WTC11 (cell line): ENCODE measurements around the gene NCOA1. TPM values are rescaled to one million over a fixed set of nuclear protein-coding genes. Genes with fewer than 3 reads are reported as not detected.

ENCODE experiments used
- ATAC-seq: fragments of 200-7000 bp; cut with Tn5 transposase; 2 replicates; pipeline ENCODE4 v1.10.0; 2021; ENCODE audit warnings: mild to moderate bottlenecking, moderate library complexity
- CTCF ChIA-PET: fragments of 300-600 bp; sonication (Branson Sonifier 250); formaldehyde crosslinking; loops from one replicate; lab custom pipeline; 2021; ENCODE audit warnings: antibody characterized with exemption; lab: Charles Lee
- POLR2A ChIA-PET: fragments of 350-600 bp; sonication (Branson Sonifier 250); formaldehyde crosslinking; loops from one replicate; lab custom pipeline; 2021; ENCODE audit warnings: antibody characterized with exemption; lab: Charles Lee
- DNase-seq: peaks from one replicate; pipeline ENCODE4 v3.0.0; 2021; ENCODE audit warnings: low spot score
- H3K27ac Mint-ChIP-seq: 2 replicates; pipeline ENCODE4 v1.8.0; 2021; ENCODE audit warnings: mixed read lengths
- H3K27me3 Mint-ChIP-seq: 2 replicates; pipeline ENCODE4 v1.8.0; 2021; ENCODE audit warnings: low read depth, mild to moderate bottlenecking, moderate library complexity, mixed read lengths
- H3K36me3 Mint-ChIP-seq: 2 replicates; pipeline ENCODE4 v1.8.0; 2021; ENCODE audit warnings: mixed read lengths
- H3K4me1 Mint-ChIP-seq: 2 replicates; pipeline ENCODE4 v1.8.0; 2022; ENCODE audit warnings: mixed read lengths
- H3K4me3 Mint-ChIP-seq: 2 replicates; pipeline ENCODE4 v1.8.0; 2021; ENCODE audit warnings: mild to moderate bottlenecking, moderate library complexity, mixed read lengths
- H3K9me3 Mint-ChIP-seq: 2 replicates; pipeline ENCODE4 v1.8.0; 2021; ENCODE audit warnings: mixed read lengths
- AFF4 ChIP-seq: sonication (generic); formaldehyde crosslinking; IDR thresholded peaks from 2 replicates; pipeline ENCODE4 v1.8.1; 2023; ENCODE audit warnings: mild to moderate bottlenecking, missing genetic modification reagents, borderline replicate concordance
- ARID4B ChIP-seq: sonication (generic); formaldehyde crosslinking; IDR thresholded peaks from 2 replicates; pipeline ENCODE4 v1.8.0; 2023; ENCODE audit warnings: missing genetic modification reagents, mild to moderate bottlenecking, borderline replicate concordance
- ATF1 ChIP-seq: sonication (generic); formaldehyde crosslinking; IDR thresholded peaks from 2 replicates; pipeline ENCODE4 v1.8.1; 2023; ENCODE audit warnings: mild to moderate bottlenecking, moderate library complexity, missing genetic modification reagents
- ATF3 ChIP-seq: sonication (generic); formaldehyde crosslinking; conservative IDR thresholded peaks from 2 replicates; pipeline ENCODE4 v1.8.1; 2022; ENCODE audit warnings: mild to moderate bottlenecking, missing genetic modification reagents
- CREB1 ChIP-seq: sonication (generic); formaldehyde crosslinking; IDR thresholded peaks from 2 replicates; pipeline ENCODE4 v1.8.0; 2023; ENCODE audit warnings: mild to moderate bottlenecking, missing genetic modification reagents
- CREM ChIP-seq: sonication (generic); formaldehyde crosslinking; IDR thresholded peaks from 2 replicates; pipeline ENCODE4 v1.8.1; 2022; ENCODE audit warnings: mild to moderate bottlenecking, missing genetic modification reagents, moderate library complexity
- ESRRA ChIP-seq: sonication (generic); formaldehyde crosslinking; IDR thresholded peaks from 2 replicates; pipeline ENCODE4 v1.8.1; 2022; ENCODE audit warnings: mild to moderate bottlenecking, missing genetic modification reagents, borderline replicate concordance
- GABPB1 ChIP-seq: sonication (generic); formaldehyde crosslinking; IDR thresholded peaks from 2 replicates; pipeline ENCODE4 v1.8.1; 2023; ENCODE audit warnings: mild to moderate bottlenecking, missing genetic modification reagents
- GRHL2 ChIP-seq: fragments of 250-450 bp; sonication (Bioruptor Pico); IDR thresholded peaks from 2 replicates; pipeline ENCODE4 v1.8.0; 2022; ENCODE audit warnings: mild to moderate bottlenecking, moderate library complexity; ENCODE audit not compliant: insufficient replicate concordance, severe bottlenecking
- GTF2I ChIP-seq: fragments of 250-450 bp; sonication (Bioruptor Pico); conservative IDR thresholded peaks from 2 replicates; pipeline ENCODE4 v1.4.0; 2021; ENCODE audit warnings: mild to moderate bottlenecking
- JUN ChIP-seq: sonication (generic); formaldehyde crosslinking; IDR thresholded peaks from 2 replicates; pipeline ENCODE4 v1.8.0; 2023; ENCODE audit warnings: mild to moderate bottlenecking, missing genetic modification reagents
- NFATC4 ChIP-seq: fragments of 250-450 bp; sonication (Bioruptor Pico); IDR thresholded peaks from 2 replicates; pipeline ENCODE4 v1.9.0; 2021; ENCODE audit warnings: mild to moderate bottlenecking
- OVOL2 ChIP-seq: fragments of 250-450 bp; sonication (Bioruptor Pico); IDR thresholded peaks from 2 replicates; pipeline ENCODE4 v1.9.0; 2021; ENCODE audit warnings: mild to moderate bottlenecking, borderline replicate concordance
- PRDM15 ChIP-seq: sonication (generic); formaldehyde crosslinking; IDR thresholded peaks from 2 replicates; pipeline ENCODE4 v1.8.0; 2022; ENCODE audit warnings: missing genetic modification reagents
- ZNF121 ChIP-seq: sonication (generic); formaldehyde crosslinking; IDR thresholded peaks from 2 replicates; pipeline ENCODE4 v1.8.0; 2023; ENCODE audit warnings: missing genetic modification reagents
- ZNF263 ChIP-seq: sonication (generic); formaldehyde crosslinking; IDR thresholded peaks from 2 replicates; pipeline ENCODE4 v1.8.1; 2022; ENCODE audit warnings: low read depth, mild to moderate bottlenecking, moderate library complexity, missing genetic modification reagents
- total RNA-seq: library from RNA; stranded (reverse); gene quantifications from 3 replicates; pipeline ENCODE4 v1.2.3, GENCODE V29; 2021

The NCOA1 gene
- total RNA-seq, 1 experiment from 2014 or later = 16.9 TPM

- no peak for ATAC-seq
- Mint-ChIP-seq H3K27ac (no peak overlapping the region; the same call in 1 of the 2 replicates), H3K4me1 (peaks cover 11% of the 10 kb centered on the region)
- no peak for TF ChIP-seq JUN
- no peak for TF ChIP-seq CREM (CRISPR knock-in tag)
- TF ChIP-seq, all 79 proteins: peak for 0
- POLR2A ChIA-PET = no interaction called here
- H3K4me3 Mint-ChIP-seq = no peak overlapping the region
- peaks cover 69% of the 10 kb centered on the region for H3K36me3 Mint-ChIP-seq
- CTCF ChIA-PET = interaction anchor here (0.8 to 1.4 kb wide), 2 partner anchors 12 to 202 kb away, joined by 3 to 6 read pairs; no protein-coding TSS in a partner anchor
- peaks cover 6% of the 10 kb centered on the region; the same call in 1 of the 2 replicates for H3K9me3 Mint-ChIP-seq
- DNase-seq = no peak
- H3K27me3 Mint-ChIP-seq = no peaks in the 10 kb centered on the region
Measured at GRCh38 chr2:24815171-24815570, 324.1 kb downstream of the NCOA1 start.

- Mint-ChIP-seq H3K27me3 (no peaks in the 10 kb centered on the region), H3K4me3 (no peak overlapping the region), H3K9me3 (peaks cover 6% of the 10 kb centered on the region; the same call in 1 of the 2 replicates), H3K4me1 (peaks cover 21% of the 10 kb centered on the region), H3K27ac (no peak overlapping the region), H3K36me3 (peaks cover 80% of the 10 kb centered on the region)
- no peak for ATAC-seq
- ChIA-PET POLR2A (no interaction called here), CTCF (no interaction called here)
- TF ChIP-seq GTF2I (no peak), ZNF121 (CRISPR knock-in tag) (no peak), AFF4 (CRISPR knock-in tag) (no peak), ZNF263 (CRISPR knock-in tag) (no peak)
- no peak for DNase-seq
Measured at GRCh38 chr2:24816404-24816803, 325.4 kb downstream of the NCOA1 start.

- CTCF ChIA-PET = no interaction called here
- H3K27ac Mint-ChIP-seq = peak overlapping the region; percentile 51
- TF ChIP-seq ESRRA (CRISPR knock-in tag) (no peak), GABPB1 (no peak), NFATC4 (CRISPR knock-in tag) (no peak), CREB1 (no peak), AFF4 (CRISPR knock-in tag) (no peak), PRDM15 (CRISPR knock-in tag) (no peak), ARID4B (CRISPR knock-in tag) (no peak), OVOL2 (CRISPR knock-in tag) (no peak), ATF1 (no peak), GRHL2 (no peak), ATF3 (CRISPR knock-in tag) (no peak)
Measured at GRCh38 chr2:24816884-24817283, 325.8 kb downstream of the NCOA1 start.

More at GRCh38 chr2:24816884-24817283, 325.8 kb downstream of the NCOA1 start:
- Mint-ChIP-seq H3K4me3 (no peak overlapping the region), H3K4me1 (peaks cover 26% of the 10 kb centered on the region), H3K9me3 (peaks cover 6% of the 10 kb centered on the region; the same call in 1 of the 2 replicates), H3K36me3 (peaks cover 78% of the 10 kb centered on the region), H3K27me3 (no peaks in the 10 kb centered on the region)
- POLR2A ChIA-PET = no interaction called here
- no peak for ATAC-seq
- no peak for DNase-seq
